IMR-90 (cell line): ENCODE results near the gene BCL2L13. TPM values are rescaled to one million over a fixed set of nuclear protein-coding genes. Genes with fewer than 3 reads are reported as not detected.

Experiments used
- ATAC-seq: fragments of 200-7000 bp; cut with Tn5 transposase; 2 replicates; pipeline ENCODE4 v1.9.1; 2020; ENCODE audit warnings: low read depth, mild to moderate bottlenecking, moderate library complexity
- BruUV-seq: library from RNA; stranded (reverse); fragments of 400-500 nt; replicated peaks from 2 replicates; lab custom pipeline; 2021; lab: Mats Ljungman, UMichigan
- CTCF ChIA-PET: fragments of 300-600 bp; formaldehyde crosslinking; extraction: SDS; loops from one replicate; lab custom pipeline; 2021; ENCODE audit warnings: antibody characterized with exemption; lab: Yijun Ruan, JAX
- POLR2A ChIA-PET: fragments of 300-600 bp; sonication (Branson Sonifier 250); formaldehyde crosslinking; loops from one replicate; lab custom pipeline; 2022; ENCODE audit warnings: antibody characterized with exemption; ENCODE audit not compliant: unreplicated experiment; lab: Charles Lee
- DNase-seq: peaks from one replicate; pipeline ENCODE4 v3.0.0; 2013
- H2AFZ ChIP-seq: replicated peaks from 2 replicates; pipeline ENCODE3; 2013; ENCODE audit warnings: low read length, mild to moderate bottlenecking; ENCODE audit not compliant: poor library complexity
- H2AK5ac ChIP-seq: 2 replicates; pipeline ENCODE4 v1.6.1; 2013; ENCODE audit warnings: low read depth, low read length, inconsistent platforms
- H2AK9ac ChIP-seq: replicated peaks from 2 replicates; pipeline ENCODE3; 2013; ENCODE audit warnings: mild to moderate bottlenecking, low read depth, low read length, moderate library complexity; ENCODE audit not compliant: poor library complexity
- H2BK120ac ChIP-seq: 2 replicates; pipeline ENCODE4 v1.6.1; 2013; ENCODE audit warnings: low read depth, low read length, inconsistent platforms
- H2BK15ac ChIP-seq: 3 replicates; pipeline ENCODE4 v1.6.1; 2013; ENCODE audit warnings: low read depth, low read length, inconsistent platforms
- H2BK20ac ChIP-seq: 2 replicates; pipeline ENCODE4 v1.6.1; 2013; ENCODE audit warnings: low read depth, mild to moderate bottlenecking, inconsistent platforms, low read length, moderate library complexity
- H2BK5ac ChIP-seq: 2 replicates; pipeline ENCODE4 v1.6.1; 2013; ENCODE audit warnings: mild to moderate bottlenecking, low read depth, low read length, inconsistent platforms; ENCODE audit not compliant: poor library complexity, severe bottlenecking
- H3K14ac ChIP-seq: replicated peaks from 2 replicates; pipeline ENCODE4 v1.6.1; 2013; ENCODE audit warnings: low read depth, low read length, inconsistent platforms
- H3K18ac ChIP-seq: 2 replicates; pipeline ENCODE4 v1.6.1; 2013; ENCODE audit warnings: low read depth, low read length, control low read depth
- H3K23ac ChIP-seq: 2 replicates; pipeline ENCODE4 v1.6.1; 2013; ENCODE audit warnings: low read depth, low read length, inconsistent platforms
- H3K27ac ChIP-seq: 2 replicates; pipeline ENCODE4 v1.5.1; 2013; ENCODE audit warnings: mild to moderate bottlenecking, control low read depth, low read length; ENCODE audit not compliant: insufficient read depth
- H3K27me3 ChIP-seq: 2 replicates; pipeline ENCODE4 v1.6.1; 2013; ENCODE audit warnings: low read length; ENCODE audit not compliant: control insufficient read depth, insufficient read depth
- H3K36me3 ChIP-seq: 2 replicates; pipeline ENCODE4 v1.6.1; 2013; ENCODE audit warnings: low read length, mixed read lengths; ENCODE audit not compliant: control insufficient read depth, insufficient read depth
- H3K4ac ChIP-seq: 2 replicates; pipeline ENCODE4 v1.6.1; 2013; ENCODE audit warnings: low read depth, low read length, inconsistent platforms
- H3K4me1 ChIP-seq: 2 replicates; pipeline ENCODE4 v1.6.1; 2013; ENCODE audit warnings: low read length, mixed read lengths; ENCODE audit not compliant: control insufficient read depth, insufficient read depth
- H3K4me2 ChIP-seq: 2 replicates; pipeline ENCODE4 v1.6.1; 2013; ENCODE audit warnings: low read depth, mild to moderate bottlenecking, control low read depth, low read length, moderate library complexity
- H3K4me3 ChIP-seq: 2 replicates; pipeline ENCODE4 v1.5.1; 2013; ENCODE audit warnings: low read depth, mild to moderate bottlenecking, control low read depth, low read length, moderate library complexity; ENCODE audit not compliant: insufficient read depth
- H3K56ac ChIP-seq: 2 replicates; pipeline ENCODE4 v1.6.1; 2013; ENCODE audit warnings: low read length, inconsistent platforms; ENCODE audit not compliant: insufficient read depth; ENCODE audit errors: extremely low read depth
- H3K79me1 ChIP-seq, 2 experiments: 2 replicates each; pipeline ENCODE4 v1.6.1; 2013; ENCODE audit warnings: low read length in 2 of 2, inconsistent platforms in 1 of 2, low read depth in 1 of 2
- H3K9ac ChIP-seq: 2 replicates; pipeline ENCODE4 v1.6.1; 2013; ENCODE audit warnings: low read depth, low read length, control low read depth
- H3K9me1 ChIP-seq: 2 replicates; pipeline ENCODE4 v1.6.1; 2013; ENCODE audit warnings: low read length, inconsistent platforms; ENCODE audit not compliant: insufficient read depth
- H3K9me3 ChIP-seq: 2 replicates; pipeline ENCODE4 v1.6.1; 2013; ENCODE audit warnings: low read length; ENCODE audit not compliant: control insufficient read depth, insufficient read depth
- H4K20me1 ChIP-seq: 2 replicates; pipeline ENCODE4 v1.6.1; 2013; ENCODE audit warnings: low read length, inconsistent platforms; ENCODE audit not compliant: insufficient read depth
- H4K5ac ChIP-seq: 2 replicates; pipeline ENCODE4 v1.6.1; 2013; ENCODE audit warnings: mild to moderate bottlenecking, low read depth, low read length, control low read depth
- H4K8ac ChIP-seq, 2 experiments: 2 replicates each; pipeline ENCODE4 v1.6.1; 2013; ENCODE audit warnings: low read depth in 2 of 2, low read length in 2 of 2, control low read depth in 1 of 2, inconsistent platforms in 1 of 2
- H4K91ac ChIP-seq: 2 replicates; pipeline ENCODE4 v1.6.1; 2013; ENCODE audit warnings: low read depth, low read length, inconsistent platforms; ENCODE audit not compliant: insufficient read depth
- BHLHE40 ChIP-seq: fragments of 150-350 bp; IDR thresholded peaks from 2 replicates; pipeline ENCODE4 v1.6.1; 2016; ENCODE audit warnings: mild to moderate bottlenecking, low read depth, low read length
- CEBPB ChIP-seq: IDR thresholded peaks from 2 replicates; pipeline ENCODE4 v1.6.1; 2012; ENCODE audit warnings: low read depth, low read length, improper control_type of control experiment
- MAFK ChIP-seq: IDR thresholded peaks from 2 replicates; pipeline ENCODE4 v1.6.1; 2012; ENCODE audit warnings: low read depth, low read length, improper control_type of control experiment
- MAZ ChIP-seq: IDR thresholded peaks from 2 replicates; pipeline ENCODE4 v1.6.1; 2012; ENCODE audit warnings: low read depth, mild to moderate bottlenecking, low read length, improper control_type of control experiment, moderate library complexity, borderline replicate concordance
- MXI1 ChIP-seq: IDR thresholded peaks from 2 replicates; pipeline ENCODE4 v1.6.1; 2012; ENCODE audit warnings: low read depth, mild to moderate bottlenecking, low read length, moderate library complexity, borderline replicate concordance
- NFE2L2 ChIP-seq: fragments of 150-350 bp; IDR thresholded peaks from 2 replicates; pipeline ENCODE4 v1.6.1; 2016; ENCODE audit warnings: low read depth, mild to moderate bottlenecking, low read length
- POLR2A ChIP-seq: IDR thresholded peaks from 2 replicates; pipeline ENCODE4 v1.6.1; 2012; ENCODE audit warnings: mild to moderate bottlenecking, low read depth, low read length
- RAD21 ChIP-seq: IDR thresholded peaks from 2 replicates; pipeline ENCODE4 v1.6.1; 2012; ENCODE audit warnings: low read length, improper control_type of control experiment
- RCOR1 ChIP-seq: IDR thresholded peaks from 2 replicates; pipeline ENCODE4 v1.6.1; 2012; ENCODE audit warnings: mild to moderate bottlenecking, low read length, improper control_type of control experiment; ENCODE audit not compliant: insufficient replicate concordance
- WGBS, 2 experiments: methylation state at CpG; one replicate each; pipeline versions ENCODE4 v1.1.5 to v1.1.7; 2013; ENCODE audit warnings: missing lambda C conversion rate in 2 of 2; ENCODE audit not compliant: insufficient read length in 1 of 2; ENCODE audit errors: extremely low coverage in 2 of 2; 5-methylcytosine and 5-hydroxymethylcytosine counted together
- dilution Hi-C: fragments of 300-500 bp; cut with HindIII; formaldehyde crosslinking; loops from one replicate; pipeline ENCODE4 v1.14.3; 2018; ENCODE audit warnings: low sequenced_read_pairs; ENCODE audit not compliant: unreplicated experiment
- in situ Hi-C: fragments of 300-500 bp; cut with MboI; formaldehyde crosslinking; loops from 3 replicates; pipeline ENCODE4 v1.14.3; 2019; ENCODE audit warnings: low sequenced_read_pairs, inconsistent platforms, mixed read lengths
- intact Hi-C: fragments of 100-400 bp; cut with micrococcal nuclease; formaldehyde crosslinking; loops from 2 replicates; pipeline ENCODE4 v1.10.0; 2022
- polyA plus RNA-seq, 3 experiments: library from polyadenylated mRNA; depleted of rRNA; stranded (reverse); fragments of >200 nt; gene quantifications; 2 replicates each; pipeline ENCODE4 v1.2.3, GENCODE V29; 2012; ENCODE audit warnings: low replicate concordance in 1 of 3
- total RNA-seq: library from RNA; depleted of rRNA; stranded (reverse); fragments of >200 nt; gene quantifications from 2 replicates; pipeline ENCODE4 v1.2.3, GENCODE V29; 2012
- TF ChIP-seq, protein P1 (sequence below): fragments of 150-350 bp; IDR thresholded peaks from 2 replicates; pipeline ENCODE4 v1.6.1; 2016; ENCODE audit warnings: low read depth, mild to moderate bottlenecking, low read length, moderate library complexity, borderline replicate concordance
- TF ChIP-seq, protein P2 (sequence below): fragments of 150-350 bp; IDR thresholded peaks from 2 replicates; pipeline ENCODE4 v1.6.1; 2017; ENCODE audit warnings: mild to moderate bottlenecking, antibody characterized with exemption, low read length, low read depth

Gene BCL2L13
- total and polyA plus RNA-seq, 2 of the 4 experiments (the other 2 are of a cell fraction): 42.6 to 86.7 TPM

DNA sequence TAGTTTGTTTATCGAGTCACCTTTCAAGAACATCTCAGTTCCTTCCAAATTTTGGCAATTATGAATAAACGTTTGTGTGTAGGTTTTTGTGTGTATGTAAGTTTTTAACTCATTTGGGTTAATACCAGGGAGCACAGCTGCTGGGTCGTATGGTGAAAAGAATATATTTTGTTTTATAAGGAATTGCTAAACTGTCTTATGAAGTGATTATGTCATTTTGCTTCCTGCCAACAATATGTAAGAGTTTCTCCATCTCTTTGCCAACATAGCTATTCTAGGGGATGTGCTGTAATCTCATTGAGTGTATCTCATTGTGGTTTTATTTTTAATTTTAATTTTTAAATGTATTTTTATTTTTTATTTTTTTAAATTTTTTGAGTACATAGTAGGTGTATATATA lies 27.3 kb downstream of the BCL2L13 start:
- peak; percentile 25 for DNase-seq
- BruUV-seq: no TSS peak

More for the DNA sequence above, 27.3 kb downstream of the BCL2L13 start:
- no peak overlapping the region for H2BK5ac ChIP-seq
- H3K4ac ChIP-seq: no peak overlapping the region
- dilution Hi-C loops (no loop called here), intact Hi-C loops (no loop called here), in situ Hi-C loops (no loop called here)
- no peaks in the 10 kb centered on the region for H4K20me1 ChIP-seq
- H2AFZ ChIP-seq: no peak overlapping the region
- H3K18ac ChIP-seq: no peak overlapping the region
- H3K14ac ChIP-seq: no peak overlapping the region
- no peak overlapping the region for H4K91ac ChIP-seq
- POLR2A ChIA-PET: no interaction called here
- no peak overlapping the region for H3K9ac ChIP-seq
- no peak overlapping the region for H2BK120ac ChIP-seq
- no peak overlapping the region for H2BK15ac ChIP-seq
- no peaks in the 10 kb centered on the region for H3K9me3 ChIP-seq
- H3K4me1 ChIP-seq: no peaks in the 10 kb centered on the region
- no peak overlapping the region for H4K5ac ChIP-seq
- no peak overlapping the region for H2AK9ac ChIP-seq
- no peaks in the 10 kb centered on the region for H3K9me1 ChIP-seq
- H3K36me3 ChIP-seq: peaks cover 21% of the 10 kb centered on the region
- H3K56ac ChIP-seq: no peak overlapping the region
- H3K27ac ChIP-seq: no peak overlapping the region
- no peak overlapping the region for H3K4me2 ChIP-seq
- peaks cover 12 to 24% of the 10 kb centered on the region in 2 experiments; a peak in 3 of 4 replicates for H3K79me1 ChIP-seq
- CTCF ChIA-PET: no interaction called here
- no peaks in the 10 kb centered on the region for H3K27me3 ChIP-seq
- H3K23ac ChIP-seq: no peak overlapping the region
- 40% methylated on average over 1 of the region's 3 CpGs; no CpG with 5 or more reads in 1 of the 2 experiments for WGBS, 2 experiments
- H2AK5ac ChIP-seq: no peak overlapping the region
- TF ChIP-seq MXI1 (no peak), CEBPB (no peak), MAFK (no peak), BHLHE40 (no peak), RCOR1 (no peak), POLR2A (no peak), MAZ (no peak), NFE2L2 (no peak), RAD21 (no peak)
- TF ChIP-seq, protein P1, sequence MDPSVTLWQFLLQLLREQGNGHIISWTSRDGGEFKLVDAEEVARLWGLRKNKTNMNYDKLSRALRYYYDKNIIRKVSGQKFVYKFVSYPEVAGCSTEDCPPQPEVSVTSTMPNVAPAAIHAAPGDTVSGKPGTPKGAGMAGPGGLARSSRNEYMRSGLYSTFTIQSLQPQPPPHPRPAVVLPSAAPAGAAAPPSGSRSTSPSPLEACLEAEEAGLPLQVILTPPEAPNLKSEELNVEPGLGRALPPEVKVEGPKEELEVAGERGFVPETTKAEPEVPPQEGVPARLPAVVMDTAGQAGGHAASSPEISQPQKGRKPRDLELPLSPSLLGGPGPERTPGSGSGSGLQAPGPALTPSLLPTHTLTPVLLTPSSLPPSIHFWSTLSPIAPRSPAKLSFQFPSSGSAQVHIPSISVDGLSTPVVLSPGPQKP: no peak
- TF ChIP-seq, protein P2, sequence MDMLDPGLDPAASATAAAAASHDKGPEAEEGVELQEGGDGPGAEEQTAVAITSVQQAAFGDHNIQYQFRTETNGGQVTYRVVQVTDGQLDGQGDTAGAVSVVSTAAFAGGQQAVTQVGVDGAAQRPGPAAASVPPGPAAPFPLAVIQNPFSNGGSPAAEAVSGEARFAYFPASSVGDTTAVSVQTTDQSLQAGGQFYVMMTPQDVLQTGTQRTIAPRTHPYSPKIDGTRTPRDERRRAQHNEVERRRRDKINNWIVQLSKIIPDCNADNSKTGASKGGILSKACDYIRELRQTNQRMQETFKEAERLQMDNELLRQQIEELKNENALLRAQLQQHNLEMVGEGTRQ: no peak
- ATAC-seq: no peak
- no peak overlapping the region for H3K4me3 ChIP-seq
- no peak overlapping the region for H2BK20ac ChIP-seq
- H4K8ac ChIP-seq: no peak overlapping the region
